GM12878 (cell line): ENCODE measurements around the gene CTIF. TPM values are rescaled to one million over a fixed set of nuclear protein-coding genes. Genes with fewer than 3 reads are reported as not detected.

ENCODE experiments used
- ATAC-seq: fragments of 200-7000 bp; cut with Tn5 transposase; 3 replicates; pipeline ENCODE4 v1.9.1; 2020; ENCODE audit warnings: mild to moderate bottlenecking, moderate library complexity
- BruUV-seq: library from RNA; stranded (reverse); fragments of 400-500 nt; replicated peaks from 2 replicates; lab custom pipeline; 2021; lab: Mats Ljungman, UMichigan
- CTCF ChIA-PET: fragments of 300-600 bp; sonication (Branson Sonifier 250); formaldehyde crosslinking; extraction: SDS; loops from one replicate; lab custom pipeline; 2021; ENCODE audit warnings: inconsistent platforms; lab: Yijun Ruan, JAX
- POLR2A ChIA-PET: fragments of 350-600 bp; formaldehyde crosslinking; extraction: SDS; loops from one replicate; lab custom pipeline; 2021; ENCODE audit warnings: inconsistent platforms; lab: Charles Lee
- RAD21 ChIA-PET: fragments of 300-600 bp; sonication (Branson Sonifier 250); formaldehyde crosslinking; loops from one replicate; lab custom pipeline; 2023; ENCODE audit warnings: antibody characterized with exemption; ENCODE audit not compliant: unreplicated experiment; lab: Charles Lee
- SMC1A ChIA-PET: fragments of 300-600 bp; sonication (Branson Sonifier 250); formaldehyde crosslinking; loops from one replicate; lab custom pipeline; 2023; ENCODE audit not compliant: unreplicated experiment, uncharacterized antibody; lab: Charles Lee
- DNase-seq: peaks from one replicate; pipeline ENCODE4 v3.0.0-alpha.2; 2011; ENCODE audit warnings: low read depth, low spot score
- FAIRE-seq: peaks from 3 replicates; lab custom pipeline; 2011; peaks lifted over from hg19 to GRCh38; lab: Jason Lieb, UNC
- H2AFZ ChIP-seq: 2 replicates; pipeline ENCODE4 v1.6.0; 2011; ENCODE audit warnings: low read depth, low read length, control low read depth; ENCODE audit not compliant: control insufficient read depth
- H3K27ac ChIP-seq: 2 replicates; pipeline ENCODE4 v1.5.1; 2011; ENCODE audit warnings: control low read depth; ENCODE audit not compliant: control insufficient read depth, insufficient read depth
- H3K27me3 ChIP-seq, 2 experiments: replicated peaks in 1 of 2; 2 replicates each; pipeline versions ENCODE4 v1.6.0 to v1.6.1; 2011; ENCODE audit warnings: low read length in 1 of 2; ENCODE audit not compliant: control insufficient read depth in 2 of 2, insufficient read depth in 2 of 2
- H3K36me3 ChIP-seq, 2 experiments: 2 replicates each; pipeline ENCODE4 v1.5.1; 2011; ENCODE audit warnings: low read length in 1 of 2; ENCODE audit not compliant: control insufficient read depth in 2 of 2, insufficient read depth in 2 of 2
- H3K4me1 ChIP-seq: 2 replicates; pipeline ENCODE4 v1.6.1; 2011; ENCODE audit warnings: mild to moderate bottlenecking, low read length, moderate library complexity, mixed read lengths; ENCODE audit not compliant: control insufficient read depth, insufficient read depth
- H3K4me2 ChIP-seq: 2 replicates; pipeline ENCODE4 v1.6.0; 2011; ENCODE audit warnings: control low read depth; ENCODE audit not compliant: control insufficient read depth, insufficient read depth
- H3K4me3 ChIP-seq: fragments of 200-600 bp; sonication (generic); 2 replicates; pipeline ENCODE4 v1.5.1; 2016
- H3K79me2 ChIP-seq: 2 replicates; pipeline ENCODE4 v1.6.0; 2011; ENCODE audit warnings: low read length; ENCODE audit not compliant: control insufficient read depth, insufficient read depth
- H3K9ac ChIP-seq: 2 replicates; pipeline ENCODE4 v1.8.0; 2011; ENCODE audit warnings: low read length, control low read depth, mixed read lengths; ENCODE audit not compliant: control insufficient read depth, insufficient read depth
- H3K9me3 ChIP-seq: replicated peaks from 3 replicates; pipeline ENCODE4 v1.5.1; 2011; ENCODE audit warnings: mild to moderate bottlenecking, low read length; ENCODE audit not compliant: control insufficient read depth, insufficient read depth
- H4K20me1 ChIP-seq: 2 replicates; pipeline ENCODE4 v1.6.0; 2011; ENCODE audit not compliant: control insufficient read depth, insufficient read depth
- HDAC2 ChIP-seq: fragments of 200-600 bp; sonication (generic); IDR thresholded peaks from 2 replicates; pipeline ENCODE4 v1.6.1; 2017
- IKZF2 ChIP-seq, 2 experiments: fragments of 450-650 bp; IDR thresholded peaks; 2 replicates each; pipeline ENCODE4 v1.6.1; 2017; ENCODE audit warnings: mild to moderate bottlenecking in 2 of 2, moderate library complexity in 2 of 2
- SP1 ChIP-seq: IDR thresholded peaks from one replicate; pipeline ENCODE4 v1.6.1; 2011; ENCODE audit warnings: low read depth, low read length
- SREBF1 ChIP-seq: IDR thresholded peaks from 2 replicates; pipeline ENCODE4 v1.6.1; 2012; ENCODE audit warnings: mild to moderate bottlenecking, low read length
- SRF ChIP-seq, 2 experiments: IDR thresholded peaks; 2 replicates each; pipeline ENCODE4 v1.6.1; 2011; ENCODE audit warnings: low read depth in 2 of 2, low read length in 2 of 2, mild to moderate bottlenecking in 1 of 2, moderate library complexity in 1 of 2
- USF1 ChIP-seq: IDR thresholded peaks from 2 replicates; pipeline ENCODE4 v1.6.1; 2011; ENCODE audit warnings: borderline replicate concordance, low read depth, mild to moderate bottlenecking, moderate library complexity, mixed read lengths, low read length; ENCODE audit not compliant: insufficient read depth; ENCODE audit errors: extremely low read length
- ZNF217 ChIP-seq: fragments of 450-650 bp; IDR thresholded peaks from 2 replicates; pipeline ENCODE4 v1.6.1; 2017; ENCODE audit warnings: antibody characterized with exemption, mild to moderate bottlenecking
- WGBS: methylation state at CpG from one replicate; pipeline ENCODE4 v1.1.6; 2016; ENCODE audit warnings: low lambda C conversion rate; ENCODE audit not compliant: insufficient replicate concordance, insufficient coverage; ENCODE audit errors: missing lambda C conversion rate; 5-methylcytosine and 5-hydroxymethylcytosine counted together
- in situ Hi-C: fragments of 300-500 bp; cut with MboI; formaldehyde crosslinking; loops from 9 replicates; pipeline ENCODE4 v1.14.3; 2018; ENCODE audit warnings: mixed read lengths
- intact Hi-C: fragments of 100-400 bp; cut with micrococcal nuclease; formaldehyde crosslinking; loops from one replicate; pipeline ENCODE4 v1.14.2; 2022; ENCODE audit not compliant: unreplicated experiment
- polyA plus RNA-seq, 11 experiments: library from polyadenylated mRNA; depleted of rRNA in 4 of 11; unstranded in 6 of 11; stranded (reverse) in 5 of 11; fragments of >200 nt; fragmentation: Nextera tagmentation in 4 of 11; fragmentation: Illumina TruSeq in 1 of 11; extraction: Ambion mirVana in 4 of 11; extraction: Trizol in 1 of 11; gene quantifications; 1 replicate in 1 of 11; 2 replicates in 10 of 11; pipeline versions ENCODE4 v1.2.1 to v1.2.3, GENCODE V29; 2011 to 2016; ENCODE audit warnings: inconsistent platforms in 2 of 11, missing spikeins in 2 of 11, low read depth in 1 of 11
- total RNA-seq, 4 experiments: library from RNA; depleted of rRNA in 3 of 4; stranded (reverse); fragments of >200 nt in 3 of 4; fragmentation: Illumina TruSeq in 1 of 4; extraction: Trizol in 1 of 4; gene quantifications; 2 replicates each; pipeline versions ENCODE4 v1.2.1 to v1.2.3, GENCODE V29; 2013 to 2021

The CTIF gene
- total and polyA plus RNA-seq, 10 of the 15 experiments (the other 5 are each of a cell fraction or from before 2014, with no cell fraction given) = 0.06 to 11.6 (median 2.5) TPM

DNA sequence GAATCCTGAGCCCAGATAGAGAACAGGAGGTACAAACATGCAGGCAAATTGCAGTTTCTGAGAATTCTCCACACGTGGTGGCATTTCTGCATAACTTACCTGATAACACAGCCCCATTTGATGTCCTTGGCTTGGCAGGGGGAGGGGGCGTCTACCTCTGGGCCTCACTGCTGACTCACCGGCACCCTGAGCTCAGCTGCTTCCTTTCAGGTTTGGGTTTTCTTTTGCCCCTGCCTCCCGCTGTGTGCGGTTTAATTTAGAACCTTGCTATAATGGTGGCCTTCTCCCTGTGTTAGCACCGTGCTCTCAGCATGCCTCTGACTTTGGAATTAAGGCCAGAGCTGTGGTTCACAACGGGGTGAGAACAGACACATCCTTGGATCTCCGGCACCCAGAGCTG lies 4.4 kb downstream of the CTIF start:
- FAIRE-seq (no peak), DNase-seq (no peak), ATAC-seq (no peak)
- no peaks in the 10 kb centered on the region for H3K79me2 ChIP-seq
- no TSS peak for BruUV-seq
- ChIA-PET CTCF (no interaction called here), RAD21 (no interaction called here), SMC1A (no interaction called here), POLR2A (no interaction called here)
- H3K36me3 ChIP-seq = no peaks in the 10 kb centered on the region
- H2AFZ ChIP-seq = no peak overlapping the region
- H4K20me1 ChIP-seq = no peaks in the 10 kb centered on the region
- TF ChIP-seq SP1 = no peak
- no peak for TF ChIP-seq SRF (IDR thresholded peaks at IDR 0.05; ENCODE audit: low read depth in 2 of 2, low read length in 2 of 2)
- no peak for TF ChIP-seq SREBF1
- no peak for TF ChIP-seq USF1
- no peak for TF ChIP-seq HDAC2
- no peak for TF ChIP-seq IKZF2 (IDR thresholded peaks at IDR 0.05)
- 62% methylated on average over 8 of the region's 8 CpGs for WGBS
- H3K9ac ChIP-seq = no peak overlapping the region
- no peak overlapping the region for H3K4me3 ChIP-seq
- no peaks in the 10 kb centered on the region; a peak in 1 of 4 replicates for H3K27me3 ChIP-seq
- no peak overlapping the region for H3K4me2 ChIP-seq
- intact Hi-C loops = no loop called here
- H3K27ac ChIP-seq = no peak overlapping the region
- no peaks in the 10 kb centered on the region for H3K9me3 ChIP-seq
- in situ Hi-C loops = no loop called here
- no peaks in the 10 kb centered on the region; the same call in 1 of the 2 replicates for H3K4me1 ChIP-seq

GRCh38 chr18:48544116-48544515 lies 5.3 kb downstream of the CTIF start:
- no peak overlapping the region for H3K4me3 ChIP-seq
- H2AFZ ChIP-seq = no peak overlapping the region
- no TSS peak for BruUV-seq
- CTCF ChIA-PET = no interaction called here
- RAD21 ChIA-PET = no interaction called here
- H3K4me1 ChIP-seq = no peaks in the 10 kb centered on the region; the same call in 1 of the 2 replicates
- no peaks in the 10 kb centered on the region for H3K36me3 ChIP-seq
- no peaks in the 10 kb centered on the region for H4K20me1 ChIP-seq
- POLR2A ChIA-PET = no interaction called here
- no peak for DNase-seq
- H3K79me2 ChIP-seq = no peaks in the 10 kb centered on the region
- in situ Hi-C loops (no loop called here), intact Hi-C loops (no loop called here)
- 82% methylated on average over 3 of the region's 3 CpGs for WGBS
- H3K9me3 ChIP-seq = no peaks in the 10 kb centered on the region
- no peak overlapping the region for H3K9ac ChIP-seq
- TF ChIP-seq ZNF217 = no peak
- H3K27me3 ChIP-seq = no peaks in the 10 kb centered on the region; a peak in 1 of 4 replicates
- no peak overlapping the region for H3K4me2 ChIP-seq
- SMC1A ChIA-PET = no interaction called here
- no peak for ATAC-seq
- no peak for FAIRE-seq
- H3K27ac ChIP-seq = no peak overlapping the region
